Measurements from ENCODE around the gene RHBDF1. TPM values are rescaled to one million over a fixed set of nuclear protein-coding genes. Genes with fewer than 3 reads are reported as not detected.
"Not testable (repeated sequence)": the region's sequence is repeated elsewhere in the genome, so short reads cannot be mapped to it uniquely, and the experiment has no call there.

RHBDF1 gene
- total and polyA plus RNA-seq, 4 donors, result 23.7 to 215 (median 85.1) TPM

DNA sequence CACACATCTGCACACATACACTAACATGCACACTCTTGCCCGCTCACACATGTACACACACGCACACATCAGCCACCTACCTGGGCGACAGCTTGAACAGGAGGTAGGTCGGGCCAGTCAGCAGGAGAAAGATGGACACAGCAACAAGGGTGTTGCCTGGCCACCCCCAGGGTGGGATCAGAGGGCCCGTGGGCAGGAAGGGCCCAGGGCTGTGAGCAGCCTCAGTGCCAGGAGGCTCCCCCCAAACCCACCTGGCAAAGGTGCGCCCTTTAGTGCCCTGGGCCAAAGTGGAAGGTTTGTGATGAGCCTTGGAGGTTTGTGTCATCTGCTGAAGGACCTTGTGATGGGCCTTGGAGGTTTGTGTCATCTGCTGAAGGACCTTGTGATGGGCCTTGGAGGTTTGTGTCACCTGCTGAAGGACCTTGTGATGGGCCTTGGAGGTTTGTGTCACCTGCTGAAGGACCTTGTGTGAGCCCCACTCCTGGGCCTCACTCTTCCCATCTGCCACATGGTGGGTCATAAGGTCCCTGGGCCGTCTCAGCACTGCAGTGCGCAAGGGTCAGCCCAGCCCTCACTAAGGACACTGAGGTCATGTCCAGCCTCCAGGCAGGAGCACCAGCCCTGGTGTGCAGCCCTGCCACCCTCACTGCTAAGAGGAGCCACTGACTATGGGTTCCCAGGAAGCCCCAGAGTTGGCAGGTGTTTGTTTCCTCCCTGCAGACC is 39.1 kb downstream of the RHBDF1 start:
- intact Hi-C loops (cut with DNase I); H3K4me3 ChIP-seq (ENCODE audit: low read length in 2 of 2); ATAC-seq (ENCODE audit: low FRiP score); H3K27me3 ChIP-seq (ENCODE audit: control insufficient read depth in 1 of 2, insufficient read depth in 2 of 2, low read length in 1 of 2); DNase-seq; H3K27ac ChIP-seq (ENCODE audit: low read depth in 1 of 2, low read length in 2 of 2); H3K36me3 ChIP-seq (ENCODE audit: control insufficient read depth in 1 of 2, insufficient read depth in 2 of 2, low read length in 1 of 2); H3K9me3 ChIP-seq (ENCODE audit: control insufficient read depth, low read length); H3K4me1 ChIP-seq (ENCODE audit: control insufficient read depth in 1 of 2, insufficient read depth in 2 of 2, low read length in 2 of 2): not testable (repeated sequence)
- WGBS, 2 donors, result 85 to 89% methylated on average over 4 of the region's 8 CpGs

DNA sequence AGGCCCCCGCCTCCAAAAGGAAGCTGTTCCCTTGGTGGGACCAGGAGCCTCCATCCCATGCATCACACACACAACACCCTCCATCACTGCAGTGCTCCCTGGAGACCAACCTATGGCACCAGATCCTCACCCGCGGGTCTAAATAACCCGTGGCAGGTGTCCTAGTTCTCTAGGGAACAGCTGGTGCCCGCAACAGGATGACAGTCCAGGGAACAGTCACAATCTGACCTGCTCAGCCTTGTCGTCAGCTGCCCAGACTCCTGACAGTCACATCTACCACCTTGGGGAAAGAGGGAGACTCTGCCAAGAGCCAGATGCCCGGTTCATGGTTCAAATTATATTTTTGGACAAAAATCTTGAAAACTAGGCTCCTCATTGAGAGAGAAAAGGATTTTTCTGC is 41.8 kb downstream of the RHBDF1 start:
- H3K4me3 ChIP-seq (ENCODE audit: low read length in 2 of 2); H3K9me3 ChIP-seq (ENCODE audit: control insufficient read depth, low read length); intact Hi-C loops (cut with DNase I): not testable (repeated sequence)

DNA sequence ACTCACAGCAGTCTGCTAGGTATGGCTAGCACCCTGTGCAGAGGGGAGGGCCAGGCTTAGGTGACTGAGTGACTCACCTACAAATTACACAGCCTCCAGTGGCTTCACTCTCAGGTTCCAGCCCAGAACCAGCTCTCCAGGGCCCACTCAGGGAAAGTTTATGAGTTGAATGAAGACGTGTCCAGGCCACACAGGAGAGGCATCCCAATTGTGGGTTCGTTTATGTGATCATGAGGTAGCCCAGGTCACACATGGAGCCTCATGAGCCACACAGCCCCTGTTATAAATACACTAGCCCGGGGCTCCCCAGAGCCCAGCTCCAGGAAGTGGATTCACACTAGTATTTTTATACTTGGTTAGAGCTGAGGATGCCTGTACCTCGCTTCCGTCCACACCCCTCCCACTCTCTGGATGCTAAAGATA is 46.5 kb downstream of the RHBDF1 start:
- H3K27me3 ChIP-seq (ENCODE audit: control insufficient read depth in 1 of 2, insufficient read depth in 2 of 2, low read length in 1 of 2); H3K27ac ChIP-seq (ENCODE audit: low read depth in 1 of 2, low read length in 2 of 2); DNase-seq; H3K4me1 ChIP-seq (ENCODE audit: control insufficient read depth in 1 of 2, insufficient read depth in 2 of 2, low read length in 2 of 2); H3K4me3 ChIP-seq (ENCODE audit: low read length in 2 of 2); intact Hi-C loops (cut with DNase I); H3K9me3 ChIP-seq (ENCODE audit: control insufficient read depth, low read length); ATAC-seq (ENCODE audit: low FRiP score); H3K36me3 ChIP-seq (ENCODE audit: control insufficient read depth in 1 of 2, insufficient read depth in 2 of 2, low read length in 1 of 2): not testable (repeated sequence)
- WGBS, 2 donors, result 57 to 61% methylated on average over 2 of the region's 5 CpGs

More for the DNA sequence above, 41.8 kb downstream of the RHBDF1 start:
- H3K4me1 ChIP-seq (ENCODE audit: control insufficient read depth in 1 of 2, insufficient read depth in 2 of 2, low read length in 2 of 2); H3K36me3 ChIP-seq (ENCODE audit: control insufficient read depth in 1 of 2, insufficient read depth in 2 of 2, low read length in 1 of 2); ATAC-seq (ENCODE audit: low FRiP score); DNase-seq; H3K27me3 ChIP-seq (ENCODE audit: control insufficient read depth in 1 of 2, insufficient read depth in 2 of 2, low read length in 1 of 2); H3K27ac ChIP-seq (ENCODE audit: low read depth in 1 of 2, low read length in 2 of 2): not testable (repeated sequence)
- WGBS, 2 donors, result 69 to 77% methylated on average over 4 to 6 of the region's 7 CpGs

DNA sequence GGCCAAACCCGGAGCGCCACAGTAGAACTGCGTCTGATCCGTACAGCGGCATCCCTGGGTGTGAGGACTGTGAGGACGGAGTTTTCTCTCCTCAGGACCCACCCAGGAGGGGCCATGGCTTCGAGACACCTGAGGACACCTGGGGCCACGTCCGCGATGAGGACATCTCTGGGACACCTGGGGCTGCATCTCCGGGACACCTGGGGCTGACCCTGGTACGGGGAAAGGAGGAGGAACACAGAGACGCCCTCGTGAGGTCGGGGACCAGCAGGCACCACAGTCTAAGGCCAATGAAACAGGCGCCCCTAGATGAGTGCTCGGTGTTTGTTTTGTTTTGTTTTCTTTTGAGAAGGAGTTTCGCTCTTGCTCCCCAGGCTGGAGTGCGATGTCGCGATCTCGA is 48.3 kb downstream of the RHBDF1 start:
- ATAC-seq (ENCODE audit: low FRiP score), result peak; percentile 57
- H3K4me1 ChIP-seq (ENCODE audit: control insufficient read depth in 1 of 2, insufficient read depth in 2 of 2, low read length in 2 of 2); H3K36me3 ChIP-seq (ENCODE audit: control insufficient read depth in 1 of 2, insufficient read depth in 2 of 2, low read length in 1 of 2); H3K27ac ChIP-seq (ENCODE audit: low read depth in 1 of 2, low read length in 2 of 2); H3K9me3 ChIP-seq (ENCODE audit: control insufficient read depth, low read length); H3K4me3 ChIP-seq (ENCODE audit: low read length in 2 of 2); intact Hi-C loops (cut with DNase I); H3K27me3 ChIP-seq (ENCODE audit: control insufficient read depth in 1 of 2, insufficient read depth in 2 of 2, low read length in 1 of 2): not testable (repeated sequence)
- WGBS, 2 donors, result 89 to 92% methylated on average over 12 to 17 of the region's 22 CpGs
- peak in 1 of 2 donors; percentile 32 for DNase-seq

DNA sequence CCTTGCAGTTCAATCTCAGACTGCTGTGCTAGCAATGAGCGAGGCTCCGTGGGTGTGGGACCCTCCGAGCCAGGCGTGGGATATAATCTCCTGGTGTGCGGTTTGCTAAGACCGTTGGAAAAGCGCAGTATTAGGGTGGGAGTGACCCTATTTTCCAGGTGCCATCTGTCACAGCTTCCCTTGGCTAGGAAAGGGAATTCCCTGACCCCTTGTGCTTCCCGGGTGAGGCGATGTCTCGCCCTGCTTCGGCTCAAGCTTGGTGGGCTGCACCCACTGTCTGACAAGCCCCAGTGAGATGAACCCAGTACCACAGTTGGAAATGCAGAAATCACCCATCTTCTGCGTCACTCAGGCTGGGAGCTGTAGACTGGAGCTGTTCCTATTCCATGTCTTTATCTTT is 51.5 kb downstream of the RHBDF1 start:
- H3K27me3 ChIP-seq (ENCODE audit: control insufficient read depth in 1 of 2, insufficient read depth in 2 of 2, low read length in 1 of 2); ATAC-seq (ENCODE audit: low FRiP score); intact Hi-C loops (cut with DNase I); H3K36me3 ChIP-seq (ENCODE audit: control insufficient read depth in 1 of 2, insufficient read depth in 2 of 2, low read length in 1 of 2); H3K27ac ChIP-seq (ENCODE audit: low read depth in 1 of 2, low read length in 2 of 2); H3K4me1 ChIP-seq (ENCODE audit: control insufficient read depth in 1 of 2, insufficient read depth in 2 of 2, low read length in 2 of 2); H3K4me3 ChIP-seq (ENCODE audit: low read length in 2 of 2); H3K9me3 ChIP-seq (ENCODE audit: control insufficient read depth, low read length): not testable (repeated sequence)
- WGBS, 2 donors, result 87 to 89% methylated on average over 12 of the region's 12 CpGs
- DNase-seq, result peak in 1 of 2 donors; percentile 12

DNA sequence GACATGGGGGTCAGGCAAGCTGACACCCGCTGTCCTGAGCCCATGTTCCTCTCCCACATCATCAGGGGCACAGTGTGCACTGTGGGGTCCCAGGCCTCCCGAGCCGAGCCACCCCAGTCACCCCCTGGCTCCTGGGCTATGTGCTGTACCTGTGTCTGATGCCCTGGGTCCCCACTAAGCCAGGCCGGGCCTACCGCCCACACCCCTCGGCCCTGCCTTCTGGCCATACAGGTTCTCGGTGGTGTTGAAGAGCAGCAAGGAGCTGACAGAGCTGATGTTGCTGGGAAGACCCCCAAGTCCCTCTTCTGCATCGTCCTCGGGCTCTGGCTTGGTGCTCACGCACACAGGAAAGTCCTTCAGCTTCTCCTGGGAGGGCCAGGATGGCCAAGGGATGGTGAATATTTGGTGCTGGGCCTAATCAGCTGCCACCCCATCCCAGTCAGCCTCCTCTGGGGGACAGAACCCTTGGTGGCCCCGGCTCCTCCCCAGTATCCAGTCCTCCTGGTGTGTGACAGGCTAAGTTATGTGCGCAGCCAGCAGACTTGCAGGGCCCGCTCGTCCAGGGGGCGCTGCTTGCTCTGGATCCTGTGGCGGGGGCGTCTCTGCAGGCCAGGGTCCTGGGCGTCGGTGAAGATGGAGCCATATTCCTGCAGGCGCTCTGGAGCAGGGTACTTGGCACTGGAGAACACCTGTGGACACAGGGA is 55.2 kb downstream of the RHBDF1 start:
- intact Hi-C loops (cut with DNase I); H3K27ac ChIP-seq (ENCODE audit: low read depth in 1 of 2, low read length in 2 of 2); H3K27me3 ChIP-seq (ENCODE audit: control insufficient read depth in 1 of 2, insufficient read depth in 2 of 2, low read length in 1 of 2); H3K4me3 ChIP-seq (ENCODE audit: low read length in 2 of 2); ATAC-seq (ENCODE audit: low FRiP score); H3K36me3 ChIP-seq (ENCODE audit: control insufficient read depth in 1 of 2, insufficient read depth in 2 of 2, low read length in 1 of 2); H3K4me1 ChIP-seq (ENCODE audit: control insufficient read depth in 1 of 2, insufficient read depth in 2 of 2, low read length in 2 of 2); H3K9me3 ChIP-seq (ENCODE audit: control insufficient read depth, low read length): not testable (repeated sequence)
- WGBS, 2 donors, result 93 to 95% methylated on average over 15 to 19 of the region's 20 CpGs
- peak in 1 of 2 donors; percentile 42 for DNase-seq

DNA sequence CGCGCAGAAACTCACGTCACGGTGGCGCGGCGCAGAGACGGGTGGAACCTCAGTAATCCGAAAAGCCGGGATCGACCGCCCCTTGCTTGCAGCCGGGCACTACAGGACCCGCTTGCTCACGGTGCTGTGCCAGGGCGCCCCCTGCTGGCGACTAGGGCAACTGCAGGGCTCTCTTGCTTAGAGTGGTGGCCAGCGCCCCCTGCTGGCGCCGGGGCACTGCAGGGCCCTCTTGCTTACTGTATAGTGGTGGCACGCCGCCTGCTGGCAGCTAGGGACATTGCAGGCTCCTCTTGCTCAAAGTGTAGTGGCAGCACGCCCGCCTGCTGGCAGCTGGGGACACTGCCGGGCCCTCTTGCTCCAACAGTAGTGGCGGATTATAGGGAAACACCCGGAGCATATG is 61.7 kb downstream of the RHBDF1 start:
- ATAC-seq (ENCODE audit: low FRiP score); H3K27me3 ChIP-seq (ENCODE audit: control insufficient read depth in 1 of 2, insufficient read depth in 2 of 2, low read length in 1 of 2); intact Hi-C loops (cut with DNase I); H3K4me3 ChIP-seq (ENCODE audit: low read length in 2 of 2); H3K9me3 ChIP-seq (ENCODE audit: control insufficient read depth, low read length); H3K27ac ChIP-seq (ENCODE audit: low read depth in 1 of 2, low read length in 2 of 2); H3K4me1 ChIP-seq (ENCODE audit: control insufficient read depth in 1 of 2, insufficient read depth in 2 of 2, low read length in 2 of 2); H3K36me3 ChIP-seq (ENCODE audit: control insufficient read depth in 1 of 2, insufficient read depth in 2 of 2, low read length in 1 of 2): not testable (repeated sequence)
- WGBS, 2 donors, result 11 to 49% methylated on average over 5 to 17 of the region's 27 CpGs
- DNase-seq, result peak; percentile 97

DNA sequence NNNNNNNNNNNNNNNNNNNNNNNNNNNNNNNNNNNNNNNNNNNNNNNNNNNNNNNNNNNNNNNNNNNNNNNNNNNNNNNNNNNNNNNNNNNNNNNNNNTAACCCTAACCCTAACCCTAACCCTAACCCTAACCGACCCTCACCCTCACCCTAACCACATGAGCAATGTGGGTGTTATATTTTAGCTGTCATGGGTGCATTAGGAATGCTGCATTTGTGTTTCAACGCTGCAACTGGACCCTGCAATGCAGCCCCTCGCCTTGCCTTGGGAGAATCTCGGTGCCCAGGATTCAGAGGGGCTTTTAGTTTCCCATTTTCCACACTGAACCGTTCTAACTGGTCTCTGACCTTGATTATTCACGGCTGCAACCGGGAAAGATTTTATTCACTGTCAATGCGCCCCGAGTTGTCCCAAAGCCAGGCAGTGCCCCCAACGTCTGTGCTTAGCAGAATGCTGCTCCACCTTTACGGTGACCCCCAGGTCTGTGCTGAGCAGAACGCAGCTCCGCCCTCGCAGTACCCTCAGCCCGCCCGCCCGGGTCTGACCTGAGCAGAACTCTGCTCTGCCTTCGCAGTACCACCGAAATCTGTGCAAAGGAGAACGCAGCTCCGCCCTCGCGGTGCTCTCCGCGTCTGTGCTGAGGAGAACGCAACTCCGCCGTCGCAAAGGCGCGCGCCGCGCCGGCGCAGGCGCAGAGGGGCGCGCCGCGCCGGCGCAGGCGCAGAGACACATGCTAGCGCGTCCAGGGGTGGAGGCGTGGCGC is 62.3 kb downstream of the RHBDF1 start:
- no peak overlapping the region for H3K27ac ChIP-seq (ENCODE audit: low read depth in 1 of 2, low read length in 2 of 2)
- H3K36me3 ChIP-seq (ENCODE audit: control insufficient read depth in 1 of 2, insufficient read depth in 2 of 2, low read length in 1 of 2), result no peaks in the 10 kb centered on the region
- 68 to 69% methylated on average over 35 to 48 of the region's 48 CpGs for WGBS, 2 donors
- no peak overlapping the region for H3K4me3 ChIP-seq (ENCODE audit: low read length in 2 of 2)
- intact Hi-C loops (cut with DNase I), result no loop called here
- H3K9me3 ChIP-seq (ENCODE audit: control insufficient read depth, low read length), result no peaks in the 10 kb centered on the region
- peak; percentile 86 for ATAC-seq (ENCODE audit: low FRiP score)
- H3K27me3 ChIP-seq (ENCODE audit: control insufficient read depth in 1 of 2, insufficient read depth in 2 of 2, low read length in 1 of 2), result no peaks in the 10 kb centered on the region
- no peaks in the 10 kb centered on the region for H3K4me1 ChIP-seq (ENCODE audit: control insufficient read depth in 1 of 2, insufficient read depth in 2 of 2, low read length in 2 of 2)
- peak in 1 of 2 donors; percentile 62 for DNase-seq

Data from aorta (tissue), 5 donors.